BE2C (cell line): ENCODE measurements around the gene LRRC4B.
"Not testable (repeated sequence)": the region's sequence is repeated elsewhere in the genome, so short reads cannot be mapped to it uniquely, and the experiment has no call there.

Experiments used
- DNase-seq: peaks from one replicate; pipeline ENCODE4 v3.0.0-alpha.2; 2020
- H3K27me3 ChIP-seq: fragments of 250-450 bp; sonication (Bioruptor Pico); 2 replicates; pipeline ENCODE4 v1.5.1; 2020; ENCODE audit warnings: mild to moderate bottlenecking
- H3K36me3 ChIP-seq: fragments of 250-450 bp; sonication (Bioruptor Pico); 2 replicates; pipeline ENCODE4 v1.5.1; 2020; ENCODE audit warnings: mild to moderate bottlenecking
- H3K4me1 ChIP-seq: fragments of 250-450 bp; sonication (Bioruptor Pico); 2 replicates; pipeline ENCODE4 v1.5.1; 2020
- H3K4me3 ChIP-seq: 2 replicates; pipeline ENCODE4 v1.5.1; 2011; ENCODE audit warnings: low read depth, low read length
- H3K9me3 ChIP-seq: fragments of 250-450 bp; sonication (Bioruptor Pico); 2 replicates; pipeline ENCODE4 v1.5.1; 2020
- CTCF ChIP-seq: IDR thresholded peaks from 2 replicates; pipeline ENCODE4 v1.5.1; 2012; ENCODE audit warnings: mild to moderate bottlenecking, low read depth, low read length

The LRRC4B gene

GRCh38 chr19:50531171-50531612 lies 37.0 kb downstream of the LRRC4B start:
- TF ChIP-seq CTCF, result no peak
- H3K9me3 ChIP-seq, result no peaks in the 10 kb centered on the region
- no peak overlapping the region for H3K4me3 ChIP-seq
- H3K36me3 ChIP-seq, result no peaks in the 10 kb centered on the region
- H3K27me3 ChIP-seq, result no peaks in the 10 kb centered on the region; the same call in 1 of the 2 replicates
- H3K4me1 ChIP-seq, result no peaks in the 10 kb centered on the region
- no peak for DNase-seq

GRCh38 chr19:50528052-50528451 lies 40.2 kb downstream of the LRRC4B start:
- not testable (repeated sequence) for H3K4me1 ChIP-seq, H3K4me3 ChIP-seq, H3K27me3 ChIP-seq, DNase-seq, H3K9me3 ChIP-seq, H3K36me3 ChIP-seq

- Histone ChIP-seq H3K36me3 (no peaks in the 10 kb centered on the region), H3K27me3 (no peaks in the 10 kb centered on the region), H3K4me3 (no peak overlapping the region), H3K9me3 (no peaks in the 10 kb centered on the region), H3K4me1 (no peaks in the 10 kb centered on the region)
- DNase-seq, result no peak
- TF ChIP-seq CTCF, result no peak
Measured at GRCh38 chr19:50522881-50523280, 45.4 kb downstream of the LRRC4B start.

- no peaks in the 10 kb centered on the region for H3K36me3 ChIP-seq
- H3K9me3 ChIP-seq, result no peaks in the 10 kb centered on the region
- no peaks in the 10 kb centered on the region for H3K27me3 ChIP-seq
- H3K4me3 ChIP-seq, result no peak overlapping the region
- DNase-seq, result no peak
- TF ChIP-seq CTCF, result no peak
- H3K4me1 ChIP-seq, result no peaks in the 10 kb centered on the region
Measured at GRCh38 chr19:50520822-50521465, 47.3 kb downstream of the LRRC4B start.

- Histone ChIP-seq H3K27me3 (no peaks in the 10 kb centered on the region), H3K9me3 (no peaks in the 10 kb centered on the region), H3K36me3 (no peaks in the 10 kb centered on the region), H3K4me1 (peaks cover 3% of the 10 kb centered on the region), H3K4me3 (no peak overlapping the region)
- TF ChIP-seq CTCF, result no peak
- DNase-seq, result no peak
Measured at GRCh38 chr19:50519006-50519575, 49.1 kb downstream of the LRRC4B start.

GRCh38 chr19:50518091-50519005 lies 49.9 kb downstream of the LRRC4B start:
- DNase-seq, result no peak
- no peak for TF ChIP-seq CTCF
- H3K27me3 ChIP-seq, result no peaks in the 10 kb centered on the region
- no peaks in the 10 kb centered on the region for H3K9me3 ChIP-seq
- H3K4me3 ChIP-seq, result no peak overlapping the region
- peaks cover 3% of the 10 kb centered on the region for H3K4me1 ChIP-seq
- no peaks in the 10 kb centered on the region for H3K36me3 ChIP-seq
